Measurements from ENCODE around the gene PKN2.

The PKN2 gene

DNA sequence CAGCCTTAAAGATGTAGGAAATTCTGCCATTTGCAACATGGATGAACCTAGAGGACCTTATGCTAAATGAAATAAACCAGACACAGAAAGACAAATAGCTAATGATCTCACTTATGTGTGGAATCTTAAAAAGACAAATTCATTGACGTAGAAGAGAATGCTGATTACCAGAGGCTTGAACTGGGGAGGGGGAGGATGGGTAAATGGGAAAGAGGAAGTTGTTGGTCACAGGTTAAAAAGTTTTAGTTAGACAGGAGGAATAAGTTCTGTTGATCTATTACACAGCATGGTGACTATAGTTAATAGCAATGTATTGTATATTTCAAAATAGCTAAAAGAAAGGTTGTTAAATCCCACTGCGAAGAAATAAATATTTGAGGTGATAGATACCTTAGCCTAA, 62.8 kb downstream of the PKN2 start:
- in situ Hi-C loops (cut with HindIII; ENCODE audit: low pct_ligation_motif_present, low sequenced_read_pairs), result no loop called here
- no peak for DNase-seq
- TF ChIP-seq CTCF (IDR thresholded peaks at IDR 0.05; ENCODE audit: low read depth, low read length, missing control alignments), result no peak
- Histone ChIP-seq H3K27ac (no peak overlapping the region), H3K36me3 (replicated peaks) (no peaks in the 10 kb centered on the region), H3K27me3 (replicated peaks) (no peaks in the 10 kb centered on the region), H3K4me3 (ENCODE audit: low read depth, low read length) (no peak overlapping the region)

GRCh38 chr1:88751714-88752113, 67.6 kb downstream of the PKN2 start:
- TF ChIP-seq CTCF (IDR thresholded peaks at IDR 0.05; ENCODE audit: low read depth, low read length, missing control alignments), result no peak
- in situ Hi-C loops (cut with HindIII; ENCODE audit: low pct_ligation_motif_present, low sequenced_read_pairs), result no loop called here
- no peak for DNase-seq
- Histone ChIP-seq H3K27ac (no peak overlapping the region), H3K27me3 (replicated peaks) (no peaks in the 10 kb centered on the region), H3K4me3 (ENCODE audit: low read depth, low read length) (no peak overlapping the region), H3K36me3 (replicated peaks) (no peaks in the 10 kb centered on the region)

GRCh38 chr1:88753506-88753905, 69.4 kb downstream of the PKN2 start:
- no peaks in the 10 kb centered on the region for H3K36me3 ChIP-seq (replicated peaks)
- no peak for TF ChIP-seq CTCF (IDR thresholded peaks at IDR 0.05; ENCODE audit: low read depth, low read length, missing control alignments)
- H3K27me3 ChIP-seq (replicated peaks), result no peaks in the 10 kb centered on the region
- DNase-seq, result no peak
- no peak overlapping the region for H3K4me3 ChIP-seq (ENCODE audit: low read depth, low read length)
- in situ Hi-C loops (cut with HindIII; ENCODE audit: low pct_ligation_motif_present, low sequenced_read_pairs), result no loop called here
- H3K27ac ChIP-seq, result no peak overlapping the region

GRCh38 chr1:88763649-88764406, 79.8 kb downstream of the PKN2 start:
- in situ Hi-C loops (cut with HindIII; ENCODE audit: low pct_ligation_motif_present, low sequenced_read_pairs), result no loop called here
- no peaks in the 10 kb centered on the region for H3K36me3 ChIP-seq (replicated peaks)
- H3K27me3 ChIP-seq (replicated peaks), result no peaks in the 10 kb centered on the region
- H3K27ac ChIP-seq, result no peak overlapping the region
- no peak for DNase-seq
- no peak overlapping the region for H3K4me3 ChIP-seq (ENCODE audit: low read depth, low read length)
- TF ChIP-seq CTCF (IDR thresholded peaks at IDR 0.05; ENCODE audit: low read depth, low read length, missing control alignments), result no peak

DNA sequence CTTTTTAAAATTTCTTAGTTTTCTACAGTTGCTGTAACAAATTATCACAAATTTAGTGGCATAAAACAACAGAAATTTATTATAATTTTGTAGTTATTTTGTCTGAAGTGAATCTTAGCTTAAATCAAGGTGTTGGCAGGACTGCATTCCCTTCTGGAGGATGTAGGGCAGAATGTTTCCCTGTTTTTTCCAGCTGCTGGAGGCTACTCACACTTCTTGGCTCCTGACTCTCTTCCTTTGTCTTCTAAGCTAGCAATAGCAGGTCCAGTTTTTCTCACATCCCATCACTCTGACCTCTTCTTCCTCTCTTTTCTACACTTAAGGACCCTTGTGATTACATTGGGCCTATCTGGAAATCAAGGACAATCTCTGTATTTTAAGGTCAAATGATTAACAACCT, 84.1 kb downstream of the PKN2 start:
- no peak for TF ChIP-seq CTCF (IDR thresholded peaks at IDR 0.05; ENCODE audit: low read depth, low read length, missing control alignments)
- H3K36me3 ChIP-seq (replicated peaks), result peaks cover 2% of the 10 kb centered on the region
- no peak overlapping the region for H3K27ac ChIP-seq
- no peak for DNase-seq
- no peak overlapping the region for H3K4me3 ChIP-seq (ENCODE audit: low read depth, low read length)
- H3K27me3 ChIP-seq (replicated peaks), result no peaks in the 10 kb centered on the region
- in situ Hi-C loops (cut with HindIII; ENCODE audit: low pct_ligation_motif_present, low sequenced_read_pairs), result no loop called here

GRCh38 chr1:88768816-88769215, 84.7 kb downstream of the PKN2 start:
- H3K27me3 ChIP-seq (replicated peaks), result no peaks in the 10 kb centered on the region
- TF ChIP-seq CTCF (IDR thresholded peaks at IDR 0.05; ENCODE audit: low read depth, low read length, missing control alignments), result no peak
- in situ Hi-C loops (cut with HindIII; ENCODE audit: low pct_ligation_motif_present, low sequenced_read_pairs), result no loop called here
- H3K27ac ChIP-seq, result no peak overlapping the region
- H3K4me3 ChIP-seq (ENCODE audit: low read depth, low read length), result no peak overlapping the region
- peaks cover 2% of the 10 kb centered on the region for H3K36me3 ChIP-seq (replicated peaks)
- no peak for DNase-seq

Measured in brain microvascular endothelial cell (primary cell).